HG02973 (cell line): ENCODE data around the gene PHKG2.
A peak's percentile ranks its signal among the peaks of the same experiment; 100 is the strongest.
"Not testable (repeated sequence)": the region's sequence is repeated elsewhere in the genome, so short reads cannot be mapped to it uniquely, and the experiment has no call there.

ENCODE experiments used
- ATAC-seq: cut with Tn5 transposase; IDR thresholded peaks from one replicate; pipeline ENCODE4 v1.9.1; 2021; ENCODE audit warnings: moderate library complexity; ENCODE audit not compliant: unreplicated experiment

The PHKG2 gene, protein sequence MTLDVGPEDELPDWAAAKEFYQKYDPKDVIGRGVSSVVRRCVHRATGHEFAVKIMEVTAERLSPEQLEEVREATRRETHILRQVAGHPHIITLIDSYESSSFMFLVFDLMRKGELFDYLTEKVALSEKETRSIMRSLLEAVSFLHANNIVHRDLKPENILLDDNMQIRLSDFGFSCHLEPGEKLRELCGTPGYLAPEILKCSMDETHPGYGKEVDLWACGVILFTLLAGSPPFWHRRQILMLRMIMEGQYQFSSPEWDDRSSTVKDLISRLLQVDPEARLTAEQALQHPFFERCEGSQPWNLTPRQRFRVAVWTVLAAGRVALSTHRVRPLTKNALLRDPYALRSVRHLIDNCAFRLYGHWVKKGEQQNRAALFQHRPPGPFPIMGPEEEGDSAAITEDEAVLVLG

DNA sequence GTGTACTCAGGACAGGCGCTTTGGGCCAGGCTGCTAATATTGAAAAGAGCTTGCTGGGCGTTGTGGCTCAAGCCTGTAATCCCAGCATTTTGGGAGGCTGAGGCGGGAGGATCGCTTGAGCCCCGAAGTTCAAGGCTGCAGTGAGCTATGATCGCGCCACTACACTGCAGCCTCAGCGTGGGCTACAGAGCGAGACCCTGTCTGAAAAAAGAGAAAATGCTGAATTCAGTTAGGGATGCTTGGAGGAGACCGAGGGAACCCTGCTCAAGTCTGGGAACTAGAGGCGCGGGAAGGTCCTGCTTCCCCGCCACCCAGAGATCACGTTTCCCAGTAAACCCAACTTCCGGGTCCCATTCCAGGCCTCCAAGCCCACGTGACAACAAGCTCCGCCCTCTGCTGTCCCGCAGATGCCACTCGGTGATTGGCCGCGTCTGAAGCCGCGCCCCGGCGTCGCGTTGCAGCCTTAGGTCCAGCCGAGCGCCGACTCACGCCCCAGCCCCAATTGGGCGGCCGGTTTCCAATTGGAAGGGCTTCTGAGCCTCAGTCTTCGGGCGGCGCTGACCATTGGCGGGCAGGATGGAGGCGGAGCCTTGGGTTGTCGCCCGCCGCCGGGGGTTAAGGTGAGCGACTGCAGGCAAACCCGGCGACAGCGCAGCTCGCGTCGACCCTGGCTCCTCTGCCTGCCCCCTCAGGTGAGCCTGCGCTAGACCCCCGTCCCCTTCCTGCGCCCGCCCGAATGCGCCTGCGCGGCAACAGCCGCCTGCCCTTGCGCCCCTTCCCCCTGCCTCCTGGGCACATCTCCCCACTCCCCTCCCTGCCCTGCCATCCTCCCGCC is at the start of gene PHKG2:
TSS of gene PHKG2 (plus strand) at position 627 of the 835 bp plus-strand sequence. CDS start 396 bp downstream, outside the sequence.
- ATAC-seq: peak; percentile 91

DNA sequence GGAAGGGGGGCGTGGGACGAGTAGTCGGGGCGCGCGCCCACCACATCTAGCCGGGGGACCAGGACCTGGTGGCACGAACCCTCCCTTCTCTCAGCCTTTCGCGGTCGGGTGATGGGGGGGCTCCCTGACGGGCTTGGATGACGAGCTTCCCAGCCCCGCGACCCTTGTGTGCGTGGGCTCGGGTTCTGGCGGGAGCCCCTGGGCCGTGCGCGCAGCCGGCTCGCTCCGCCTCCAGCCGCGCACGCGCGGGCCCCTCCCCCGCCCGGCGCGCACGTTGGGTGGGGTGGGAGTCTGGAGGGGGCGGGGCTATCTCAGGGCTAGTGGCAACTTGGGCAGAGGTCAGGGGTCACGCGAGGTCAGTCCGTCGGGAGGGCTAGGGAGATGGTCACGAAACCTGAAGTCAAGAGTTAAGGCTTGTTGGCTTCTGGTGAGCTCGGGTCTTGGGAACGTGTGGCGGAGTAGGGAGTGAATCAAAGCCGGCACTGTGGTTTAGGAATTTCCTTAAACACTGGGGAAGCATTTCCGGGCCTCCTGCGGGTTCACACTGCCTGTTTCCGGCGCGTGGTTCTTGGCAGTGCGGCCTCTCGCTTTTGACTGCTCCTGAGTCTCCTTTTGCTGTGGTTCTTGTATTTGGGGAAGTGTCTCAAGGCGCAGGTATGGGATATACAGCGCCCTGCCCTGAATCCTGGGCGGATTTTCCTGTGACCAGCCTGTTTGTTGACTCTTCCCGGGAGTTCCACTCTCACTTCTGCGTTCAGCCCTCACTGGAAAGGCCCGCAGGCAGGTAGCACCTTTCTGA is 49.2 kb upstream of the PHKG2 start, which contains the start of gene SRCAP:
TSS of gene SRCAP (plus strand) at position 356 of the 799 bp plus-strand sequence. CDS start 1,654 bp downstream, outside the sequence.
- peak; percentile 28 for ATAC-seq

DNA sequence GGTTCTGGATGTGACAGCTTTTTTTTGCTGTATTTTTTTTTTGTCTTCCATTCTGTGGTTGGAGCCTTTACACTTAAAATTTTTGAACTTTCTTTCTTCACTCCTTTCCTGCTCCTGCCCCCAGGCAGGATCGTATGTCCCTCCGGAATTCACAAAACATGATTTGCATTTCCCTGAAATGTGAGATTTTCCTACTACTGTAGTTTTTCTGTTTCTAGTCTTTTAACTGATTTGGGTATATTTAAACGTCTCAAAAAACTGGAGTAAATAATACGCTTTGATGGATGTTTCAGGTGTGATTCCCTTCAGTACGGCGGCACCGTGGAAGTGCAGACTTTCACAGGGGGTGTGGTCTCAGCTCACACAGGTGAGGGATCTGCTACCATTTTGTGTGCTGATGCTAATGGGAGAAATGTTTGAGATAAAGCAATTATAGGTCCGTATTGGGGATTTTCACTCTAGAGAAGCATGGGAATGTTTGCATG is 48.6 kb upstream of the PHKG2 start:
- no peak for ATAC-seq

DNA sequence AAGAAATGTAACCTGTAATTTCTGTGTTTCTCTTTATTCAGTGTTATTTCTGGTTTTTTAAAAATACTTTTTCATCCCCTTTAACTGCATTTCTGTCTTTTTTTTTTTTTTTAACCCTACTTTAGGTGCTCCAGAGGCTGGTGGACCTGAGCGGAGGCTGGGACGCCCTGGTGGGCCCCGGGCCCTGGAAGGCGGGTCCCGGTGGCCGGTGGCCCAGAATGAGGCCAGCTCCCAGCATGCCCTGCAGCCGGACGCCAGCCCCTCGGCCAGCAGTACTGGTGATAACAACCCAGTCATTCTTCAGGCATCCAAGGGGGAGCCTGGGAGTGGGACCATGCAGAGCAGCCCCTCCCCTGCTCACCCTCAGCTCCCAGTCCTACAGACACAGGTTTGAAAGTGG is 47.7 kb upstream of the PHKG2 start:
- no peak for ATAC-seq

DNA sequence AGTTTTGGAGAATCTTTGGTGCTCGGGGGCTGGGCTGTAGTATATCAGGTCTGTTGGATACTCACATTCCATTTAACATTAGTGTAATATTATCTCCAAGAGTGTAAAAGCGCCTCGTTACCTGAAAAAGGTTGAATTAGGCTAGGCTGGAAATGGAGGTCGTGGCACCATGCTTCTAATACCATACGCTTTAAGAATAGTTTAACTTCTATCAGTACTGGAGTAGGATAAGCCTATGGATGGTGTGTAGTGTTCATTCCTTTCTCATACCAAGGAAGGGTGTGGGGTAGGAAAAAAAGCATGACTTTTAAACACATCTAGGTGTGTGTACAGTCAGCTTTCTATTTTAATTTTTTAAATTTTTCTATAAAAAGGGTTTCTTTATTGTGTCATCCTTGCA is 47.3 kb upstream of the PHKG2 start:
- no peak for ATAC-seq

DNA sequence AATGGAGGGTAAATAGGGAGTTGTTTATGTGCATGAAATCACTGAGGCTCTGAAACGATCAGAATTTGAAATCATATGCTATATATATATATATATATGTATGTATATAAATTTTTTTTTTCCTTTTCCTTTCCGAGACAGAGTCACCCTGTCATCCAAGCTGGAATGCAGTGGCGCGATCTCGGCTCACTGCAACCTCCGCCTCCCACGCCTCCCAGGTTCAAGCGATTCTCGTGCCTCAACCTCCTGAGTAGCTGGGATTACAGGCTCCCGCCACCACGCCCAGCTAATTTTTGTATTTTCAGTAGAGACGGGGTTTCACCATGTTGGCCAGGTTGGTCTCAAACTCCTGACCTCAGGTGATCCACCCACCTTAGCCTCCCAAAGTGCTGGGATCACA is 45.2 kb upstream of the PHKG2 start:
- not testable (repeated sequence) for ATAC-seq

DNA sequence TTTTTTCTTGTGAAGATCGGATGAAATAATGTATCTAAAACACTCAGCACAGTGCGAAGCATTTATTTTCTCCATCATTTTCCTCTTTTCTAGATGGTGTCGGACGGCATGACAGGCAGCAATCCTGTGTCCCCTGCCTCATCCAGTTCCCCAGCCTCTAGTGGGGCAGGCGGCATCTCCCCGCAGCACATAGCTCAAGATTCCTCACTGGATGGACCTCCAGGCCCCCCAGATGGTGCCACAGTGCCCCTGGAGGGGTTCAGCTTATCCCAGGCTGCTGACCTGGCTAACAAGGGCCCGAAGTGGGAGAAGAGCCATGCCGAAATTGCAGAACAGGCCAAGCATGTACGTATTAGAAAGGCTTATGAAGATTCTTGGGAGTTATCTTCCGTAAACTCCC is 44.3 kb upstream of the PHKG2 start:
- ATAC-seq: no peak

DNA sequence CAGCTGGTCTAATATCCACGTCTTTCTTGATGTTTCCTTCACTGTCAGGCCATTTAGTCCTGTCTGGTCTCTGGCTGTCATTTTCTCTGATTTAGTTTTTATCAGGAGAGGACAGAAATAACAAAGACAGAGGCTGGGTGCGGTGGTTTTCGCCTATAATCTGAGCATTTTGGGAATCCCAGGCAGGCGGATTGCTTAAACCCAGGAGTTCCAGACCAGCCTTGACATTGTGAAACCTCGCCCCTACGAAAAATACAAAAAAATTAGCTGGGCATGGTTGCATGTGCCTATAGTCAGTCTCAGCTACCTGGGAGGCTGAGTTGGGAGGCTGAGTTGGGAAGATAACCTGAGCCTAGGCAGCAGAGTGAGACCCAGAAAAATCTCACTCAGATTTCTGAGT is 42.2 kb upstream of the PHKG2 start:
- no peak for ATAC-seq

DNA sequence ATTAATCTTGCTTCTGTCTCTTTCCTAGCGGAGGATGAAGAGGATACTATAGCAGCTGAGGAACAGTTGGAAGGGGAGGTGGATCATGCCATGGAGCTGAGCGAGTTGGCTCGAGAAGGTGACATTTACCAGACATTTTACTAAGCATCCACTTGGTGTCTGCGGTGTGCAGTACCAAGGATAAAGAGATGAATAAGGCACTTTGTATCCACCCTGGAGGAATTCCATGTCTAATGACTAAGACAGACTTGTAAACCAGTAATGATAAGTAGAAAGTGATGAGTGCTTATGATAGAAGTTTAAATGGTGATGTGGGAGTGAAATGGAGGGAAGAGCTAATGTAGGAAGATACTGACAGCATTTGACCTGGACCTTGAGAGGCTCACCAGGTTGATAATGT is 37.3 kb upstream of the PHKG2 start:
- no peak for ATAC-seq

DNA sequence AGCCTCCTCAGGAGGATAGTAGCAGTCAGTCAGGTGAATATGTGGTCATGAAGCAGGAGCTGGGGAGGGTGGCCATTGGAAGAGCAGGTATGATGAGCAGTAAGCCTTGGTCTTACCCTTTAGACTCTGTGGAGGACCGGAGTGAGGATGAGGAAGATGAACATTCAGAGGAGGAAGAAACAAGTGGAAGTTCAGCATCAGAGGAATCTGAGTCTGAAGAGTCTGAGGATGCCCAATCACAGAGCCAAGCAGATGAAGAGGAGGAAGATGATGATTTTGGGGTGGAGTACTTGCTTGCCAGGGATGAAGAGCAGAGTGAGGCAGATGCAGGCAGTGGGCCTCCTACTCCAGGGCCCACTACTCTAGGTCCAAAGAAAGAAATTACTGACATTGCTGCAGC is 36.5 kb upstream of the PHKG2 start:
- ATAC-seq: no peak

DNA sequence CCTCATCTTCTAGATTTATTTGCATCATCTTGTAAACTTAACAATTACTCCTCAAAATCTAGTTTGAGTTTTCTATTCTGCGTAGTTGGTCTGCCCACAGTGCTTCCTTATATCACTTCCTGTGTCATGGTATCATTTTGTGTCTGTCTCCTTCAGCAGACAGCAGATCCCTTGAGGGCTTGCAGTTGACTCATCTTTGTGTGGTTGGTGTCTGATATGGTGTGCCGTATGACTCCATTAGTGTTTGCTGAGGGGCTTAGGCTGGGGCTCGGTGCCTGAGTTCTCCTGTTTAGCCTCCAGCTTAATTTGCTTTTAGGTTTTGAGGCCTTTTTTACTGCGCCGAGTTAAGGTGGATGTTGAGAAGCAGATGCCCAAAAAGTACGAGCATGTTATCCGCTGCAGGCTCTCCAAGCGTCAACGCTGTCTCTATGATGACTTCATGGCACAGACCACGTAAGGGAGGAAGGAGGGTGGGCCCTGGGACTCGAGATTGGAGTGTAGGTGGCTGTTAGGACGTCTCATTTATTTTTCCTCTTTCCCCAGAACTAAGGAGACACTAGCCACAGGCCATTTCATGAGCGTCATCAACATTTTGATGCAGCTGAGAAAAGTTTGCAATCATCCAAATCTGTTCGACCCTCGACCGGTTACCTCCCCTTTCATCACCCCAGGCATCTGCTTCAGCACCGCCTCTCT is 32.3 kb upstream of the PHKG2 start:
- peak; percentile 66 for ATAC-seq

DNA sequence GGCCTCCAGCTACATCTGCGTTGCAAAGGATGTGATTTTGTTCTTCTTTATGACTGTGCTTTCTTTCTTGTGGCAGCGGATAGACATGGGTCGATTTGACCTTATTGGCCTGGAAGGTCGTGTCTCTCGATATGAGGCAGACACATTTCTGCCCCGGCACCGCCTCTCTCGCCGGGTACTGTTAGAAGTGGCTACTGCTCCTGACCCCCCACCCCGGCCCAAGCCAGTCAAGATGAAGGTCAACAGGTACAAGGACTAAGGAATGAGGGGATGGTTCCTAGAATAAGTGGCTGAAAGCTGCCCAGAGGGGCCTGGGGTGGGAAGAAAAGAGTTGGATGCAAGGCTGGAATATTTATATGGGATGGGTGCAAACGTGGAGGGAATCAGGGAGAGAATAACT is 28.1 kb upstream of the PHKG2 start:
- no peak for ATAC-seq

DNA sequence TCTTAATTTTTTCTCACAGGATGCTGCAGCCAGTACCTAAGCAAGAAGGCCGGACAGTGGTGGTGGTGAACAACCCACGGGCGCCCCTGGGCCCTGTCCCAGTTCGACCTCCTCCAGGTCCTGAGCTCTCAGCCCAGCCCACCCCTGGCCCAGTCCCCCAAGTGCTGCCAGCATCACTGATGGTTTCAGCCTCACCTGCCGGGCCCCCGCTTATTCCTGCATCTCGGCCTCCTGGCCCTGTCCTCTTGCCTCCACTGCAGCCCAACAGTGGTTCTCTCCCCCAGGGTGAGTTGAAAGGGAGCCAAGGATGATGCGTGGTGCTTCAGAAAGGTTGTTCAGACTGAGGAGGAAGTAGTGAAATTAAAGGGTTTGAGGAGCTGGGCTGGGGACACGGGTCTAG is 27.5 kb upstream of the PHKG2 start:
- ATAC-seq: no peak

DNA sequence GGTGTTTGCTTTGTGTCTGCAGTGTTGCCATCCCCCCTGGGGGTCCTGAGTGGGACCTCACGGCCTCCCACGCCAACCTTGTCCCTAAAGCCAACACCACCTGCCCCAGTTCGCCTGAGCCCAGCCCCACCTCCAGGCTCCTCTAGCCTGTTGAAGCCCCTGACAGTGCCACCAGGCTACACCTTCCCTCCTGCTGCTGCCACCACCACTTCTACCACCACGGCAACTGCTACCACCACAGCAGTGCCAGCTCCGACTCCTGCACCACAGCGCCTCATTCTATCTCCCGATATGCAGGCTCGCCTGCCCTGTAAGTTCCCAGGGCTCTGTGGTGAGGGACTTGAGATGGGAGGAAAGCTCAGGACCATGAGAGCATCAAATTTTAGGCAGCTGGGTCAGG is 27.1 kb upstream of the PHKG2 start:
- no peak for ATAC-seq

DNA sequence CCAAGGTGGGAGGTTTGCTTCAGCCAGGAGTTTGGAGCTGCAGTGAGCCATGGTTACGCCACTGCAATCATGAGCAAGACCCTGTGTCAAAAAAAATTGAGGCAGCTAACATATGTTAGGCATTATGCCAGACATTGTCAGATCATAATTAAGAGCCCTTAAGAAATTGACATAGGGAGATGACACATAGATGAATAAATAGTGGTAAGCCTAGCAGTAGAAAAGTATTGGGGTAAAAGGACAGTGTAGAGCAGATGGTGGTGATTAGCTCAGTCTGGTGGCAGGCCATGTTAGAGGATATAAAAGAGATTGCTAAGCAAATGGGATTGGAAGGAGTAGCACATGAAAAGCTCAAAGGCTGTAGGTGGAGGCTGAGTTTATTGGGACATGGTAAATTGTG is 26.6 kb upstream of the PHKG2 start:
- ATAC-seq: no peak

DNA sequence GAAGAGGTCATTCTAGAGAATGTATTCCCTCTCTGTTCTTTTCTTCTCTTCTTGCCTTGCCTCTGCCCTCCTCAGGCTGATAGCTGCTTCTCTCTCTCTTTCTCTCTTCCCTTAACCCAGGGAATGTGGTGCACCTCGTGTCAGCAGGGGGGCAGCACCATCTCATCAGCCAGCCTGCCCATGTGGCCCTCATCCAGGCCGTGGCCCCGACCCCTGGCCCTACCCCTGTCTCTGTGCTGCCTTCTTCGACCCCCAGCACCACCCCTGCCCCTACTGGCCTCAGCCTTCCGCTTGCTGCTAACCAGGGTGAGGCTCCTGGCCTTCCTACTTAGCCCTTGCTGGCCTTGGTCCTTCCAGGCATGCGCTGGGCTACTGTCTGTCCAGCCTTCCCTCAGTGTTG is 25.8 kb upstream of the PHKG2 start:
- no peak for ATAC-seq

DNA sequence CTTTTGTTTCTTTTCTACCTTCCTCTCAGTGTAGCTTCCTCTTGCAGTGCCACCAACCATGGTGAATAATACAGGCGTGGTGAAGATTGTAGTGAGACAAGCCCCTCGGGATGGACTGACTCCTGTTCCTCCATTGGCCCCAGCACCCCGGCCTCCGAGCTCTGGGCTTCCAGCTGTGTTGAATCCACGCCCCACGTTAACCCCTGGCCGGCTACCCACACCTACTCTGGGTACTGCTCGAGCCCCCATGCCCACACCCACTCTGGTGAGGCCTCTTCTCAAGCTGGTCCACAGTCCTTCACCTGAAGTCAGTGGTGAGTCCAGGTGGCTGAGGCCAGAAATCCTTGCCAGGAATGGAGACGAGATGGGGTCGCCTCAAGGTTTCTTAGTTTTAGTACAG is 25.3 kb upstream of the PHKG2 start:
- ATAC-seq: no peak

DNA sequence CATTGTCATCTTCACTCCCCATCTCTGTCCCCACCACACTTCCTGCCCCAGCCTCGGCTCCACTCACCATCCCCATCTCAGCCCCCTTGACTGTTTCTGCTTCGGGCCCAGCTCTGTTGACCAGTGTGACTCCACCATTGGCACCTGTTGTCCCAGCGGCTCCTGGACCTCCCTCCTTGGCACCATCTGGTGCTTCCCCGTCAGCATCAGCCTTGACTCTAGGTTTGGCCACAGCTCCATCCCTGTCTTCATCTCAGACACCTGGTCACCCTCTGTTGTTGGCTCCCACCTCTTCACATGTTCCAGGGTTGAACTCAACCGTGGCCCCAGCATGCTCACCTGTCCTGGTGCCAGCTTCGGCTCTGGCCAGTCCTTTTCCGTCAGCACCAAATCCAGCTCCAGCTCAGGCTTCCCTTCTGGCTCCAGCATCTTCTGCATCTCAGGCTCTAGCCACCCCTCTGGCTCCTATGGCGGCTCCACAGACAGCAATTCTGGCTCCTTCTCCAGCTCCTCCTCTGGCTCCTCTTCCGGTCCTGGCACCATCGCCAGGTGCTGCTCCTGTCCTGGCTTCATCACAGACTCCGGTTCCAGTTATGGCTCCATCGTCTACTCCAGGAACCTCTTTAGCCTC is 24.4 kb upstream of the PHKG2 start:
- no peak for ATAC-seq

DNA sequence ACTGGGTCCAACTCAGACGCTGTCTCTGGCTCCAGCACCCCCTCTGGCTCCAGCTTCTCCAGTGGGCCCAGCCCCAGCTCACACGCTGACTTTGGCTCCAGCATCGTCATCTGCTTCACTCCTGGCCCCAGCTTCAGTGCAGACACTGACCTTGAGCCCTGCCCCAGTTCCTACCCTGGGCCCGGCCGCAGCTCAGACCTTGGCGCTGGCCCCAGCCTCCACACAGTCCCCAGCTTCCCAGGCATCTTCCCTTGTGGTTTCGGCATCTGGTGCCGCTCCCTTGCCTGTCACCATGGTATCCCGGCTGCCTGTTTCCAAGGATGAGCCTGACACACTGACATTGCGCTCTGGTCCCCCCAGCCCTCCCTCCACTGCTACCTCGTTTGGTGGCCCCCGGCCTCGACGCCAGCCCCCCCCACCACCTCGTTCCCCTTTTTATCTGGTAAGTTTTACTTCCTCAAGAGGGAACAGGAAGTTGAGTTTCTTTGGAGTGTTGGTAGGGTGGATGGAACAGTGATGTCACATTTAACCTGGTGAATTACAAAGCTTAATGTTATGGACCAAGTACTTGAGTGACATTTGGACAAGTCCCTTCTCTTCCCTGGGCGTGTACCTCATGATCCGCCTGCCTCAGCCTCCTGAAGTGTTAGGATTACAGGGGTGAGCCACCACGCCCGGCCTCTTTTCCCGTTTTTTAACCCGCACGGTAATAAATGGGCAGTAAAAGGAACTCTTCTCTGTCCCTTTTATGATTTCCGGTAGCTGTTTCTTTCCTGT is 23.4 kb upstream of the PHKG2 start:
- ATAC-seq: no peak
